K562 (cell line): ENCODE data around the gene NUTF2. TPM values are rescaled to one million over a fixed set of nuclear protein-coding genes. Genes with fewer than 3 reads are reported as not detected.

Experiments
- ARID2 ChIP-seq: fragments of 450-650 bp; IDR thresholded peaks from 2 replicates; pipeline ENCODE4 v1.6.1; 2017; ENCODE audit warnings: antibody characterized with exemption, mild to moderate bottlenecking
- BDP1 ChIP-seq: IDR thresholded peaks from 3 replicates; pipeline ENCODE4 v1.6.1; 2011; ENCODE audit not compliant: insufficient read length, insufficient read depth
- CBFA2T3 ChIP-seq: fragments of 450-650 bp; IDR thresholded peaks from 2 replicates; pipeline ENCODE4 v1.6.1; 2017
- DACH1 ChIP-seq: fragments of 450-650 bp; IDR thresholded peaks from 2 replicates; pipeline ENCODE4 v1.6.1; 2018; ENCODE audit not compliant: partially characterized antibody
- EGR1 ChIP-seq: fragments of 450-650 bp; conservative IDR thresholded peaks from 2 replicates; pipeline ENCODE4 v1.6.1; 2017; ENCODE audit warnings: mild to moderate bottlenecking
- FOXJ2 ChIP-seq: fragments of 200-800 bp; sonication (Bioruptor generic); IDR thresholded peaks from 2 replicates; pipeline ENCODE4 v1.6.1; 2016; ENCODE audit warnings: missing genetic modification characterization, missing compliant biosample characterization
- FUS ChIP-seq: fragments of 200-400 bp; formaldehyde crosslinking; optimal IDR thresholded peaks from 2 replicates; pipeline ENCODE3; 2017; ENCODE audit warnings: low read depth, low read length
- GTF2E2 ChIP-seq: fragments of 200-800 bp; sonication (Bioruptor generic); IDR thresholded peaks from 2 replicates; pipeline ENCODE4 v1.6.1; 2016; ENCODE audit warnings: missing genetic modification characterization, missing compliant biosample characterization
- MBD1 ChIP-seq: fragments of 250-450 bp; sonication (Bioruptor Pico); IDR thresholded peaks from 2 replicates; pipeline ENCODE4 v1.8.0; 2022; ENCODE audit warnings: inconsistent platforms
- PPARD ChIP-seq: fragments of 250-450 bp; sonication (Bioruptor Pico); IDR thresholded peaks from 2 replicates; pipeline ENCODE4 v1.8.0; 2022; ENCODE audit warnings: inconsistent platforms, mild to moderate bottlenecking, moderate library complexity
- PRPF4 ChIP-seq: fragments of 200-400 bp; formaldehyde crosslinking; IDR thresholded peaks from one replicate; pipeline ENCODE4 v1.6.1; 2017; ENCODE audit warnings: low read length, low read depth, mild to moderate bottlenecking; ENCODE audit not compliant: insufficient read depth, poor library complexity, severe bottlenecking
- RBBP5 ChIP-seq: fragments of 200-600 bp; sonication (generic); IDR thresholded peaks from 2 replicates; pipeline ENCODE4 v1.6.1; 2012; ENCODE audit warnings: borderline replicate concordance, mild to moderate bottlenecking, low read length, control low read depth, inconsistent platforms; ENCODE audit not compliant: insufficient read depth, poor library complexity, severe bottlenecking
- SAFB ChIP-seq: fragments of 200-400 bp; formaldehyde crosslinking; IDR thresholded peaks from 2 replicates; pipeline ENCODE4 v1.6.1; 2017; ENCODE audit warnings: low read depth, low read length, borderline replicate concordance
- SIN3A ChIP-seq, 2 experiments: fragments of 150-350 bp in 1 of 2; IDR thresholded peaks; 2 replicates each; pipeline ENCODE4 v1.6.1; 2011 to 2016; ENCODE audit warnings: borderline replicate concordance in 2 of 2, low read depth in 2 of 2, low read length in 2 of 2, mild to moderate bottlenecking in 2 of 2, moderate library complexity in 2 of 2; ENCODE audit not compliant: control insufficient read depth in 1 of 2
- SP1 ChIP-seq: sonication (generic); formaldehyde crosslinking; IDR thresholded peaks from 2 replicates; pipeline ENCODE4 v1.8.1; 2022; ENCODE audit warnings: mild to moderate bottlenecking, missing genetic modification reagents
- STAG1 ChIP-seq: sonication (generic); formaldehyde crosslinking; IDR thresholded peaks from 2 replicates; pipeline ENCODE4 v1.5.0; 2020; ENCODE audit warnings: missing genetic modification reagents, borderline replicate concordance
- WHSC1 ChIP-seq: IDR thresholded peaks from one replicate; pipeline ENCODE4 v1.6.1; 2012; ENCODE audit warnings: low read length, control low read depth, inconsistent platforms
- ZNF12 ChIP-seq: sonication (generic); formaldehyde crosslinking; IDR thresholded peaks from 2 replicates; pipeline ENCODE4 v1.4.0; 2020; ENCODE audit warnings: mild to moderate bottlenecking, missing genetic modification reagents
- ZNF124 ChIP-seq: sonication (generic); formaldehyde crosslinking; IDR thresholded peaks from 2 replicates; pipeline ENCODE4 v1.8.1; 2022; ENCODE audit warnings: missing genetic modification reagents
- ZNF133 ChIP-seq: fragments of 250-450 bp; sonication (Bioruptor Pico); IDR thresholded peaks from 2 replicates; pipeline ENCODE4 v1.4.0; 2020; ENCODE audit warnings: mild to moderate bottlenecking
- ZNF224 ChIP-seq: sonication (generic); formaldehyde crosslinking; IDR thresholded peaks from 2 replicates; pipeline ENCODE4 v1.8.0; 2022; ENCODE audit warnings: mild to moderate bottlenecking, missing genetic modification reagents
- ZNF436 ChIP-seq: fragments of 250-450, 450-650 bp; sonication (Bioruptor Pico); formaldehyde crosslinking; IDR thresholded peaks from 2 replicates; pipeline ENCODE4 v1.7.0; 2020; ENCODE audit warnings: mild to moderate bottlenecking
- ZNF583 ChIP-seq: fragments of 250-450 bp; sonication (Bioruptor Pico); IDR thresholded peaks from 2 replicates; pipeline ENCODE4 v1.4.0; 2020
- ZNF655 ChIP-seq: fragments of 250-450 bp; sonication (Bioruptor Pico); IDR thresholded peaks from 2 replicates; pipeline ENCODE4 v1.5.0; 2021
- ZNF76 ChIP-seq: fragments of 250-450 bp; sonication (Bioruptor Pico); IDR thresholded peaks from 2 replicates; pipeline ENCODE4 v1.4.0; 2020; ENCODE audit warnings: mild to moderate bottlenecking, moderate library complexity, borderline replicate concordance
- ZSCAN29 ChIP-seq: fragments of 450-650 bp; IDR thresholded peaks from 2 replicates; pipeline ENCODE4 v1.6.1; 2017
- polyA plus RNA-seq, 8 experiments: library from polyadenylated mRNA; depleted of rRNA in 4 of 8; stranded (reverse) in 5 of 8; unstranded in 3 of 8; fragments of >200 nt; fragmentation: Nextera tagmentation in 2 of 8; fragmentation: Illumina TruSeq in 1 of 8; extraction: Ambion mirVana in 2 of 8; extraction: Trizol in 1 of 8; gene quantifications; 2 replicates each; pipeline versions ENCODE4 v1.2.1 to v1.2.3, GENCODE V29; 2011 to 2014; ENCODE audit warnings: inconsistent platforms in 1 of 8, missing spikeins in 1 of 8
- total RNA-seq, 7 experiments: library from RNA; depleted of rRNA in 6 of 7; stranded (reverse); fragments of >200 nt in 6 of 7; fragmentation: Illumina TruSeq in 2 of 7; extraction: Trizol in 2 of 7; gene quantifications; 2 replicates each; pipeline versions ENCODE4 v1.2.1 to v1.2.3, GENCODE V29; 2011 to 2021; ENCODE audit warnings: low replicate concordance in 1 of 7
- TF ChIP-seq, protein P1 (sequence below): sonication (generic); formaldehyde crosslinking; IDR thresholded peaks from 2 replicates; pipeline ENCODE4 v1.8.0; 2022; ENCODE audit warnings: mild to moderate bottlenecking, missing genetic modification reagents

The NUTF2 gene
- total and polyA plus RNA-seq, 9 of the 15 experiments (the other 6 are each of a cell fraction or from before 2014, with no cell fraction given): 106 to 248 (median 147) TPM

GRCh38 chr16:67892899-67893742 is 46.4 kb downstream of the NUTF2 start, which contains the start of gene PSKH1 (continued):
- no peak for TF ChIP-seq FUS
- TF ChIP-seq ZNF124 (CRISPR knock-in tag): no peak
- no peak for TF ChIP-seq BDP1
- no peak for TF ChIP-seq ZNF76 (CRISPR knock-in tag)
- TF ChIP-seq WHSC1: no peak
- TF ChIP-seq SIN3A (IDR thresholded peaks at IDR 0.05; ENCODE audit: borderline replicate concordance in 2 of 2, control insufficient read depth in 1 of 2, low read depth in 2 of 2, low read length in 2 of 2): peak in 1 of 2 experiments; percentile 51; a peak in 1 of 4 replicates
- no peak for TF ChIP-seq ZNF655 (CRISPR knock-in tag)
- no peak for TF ChIP-seq ZSCAN29
- TF ChIP-seq GTF2E2: no peak
- peak; percentile 11; the same call in 1 of the 2 replicates for TF ChIP-seq ZNF583 (CRISPR knock-in tag)
- TF ChIP-seq CBFA2T3: no peak
- no peak for TF ChIP-seq ZNF12 (CRISPR knock-in tag)
- no peak for TF ChIP-seq ZNF436 (CRISPR knock-in tag)
- TF ChIP-seq, protein P1, sequence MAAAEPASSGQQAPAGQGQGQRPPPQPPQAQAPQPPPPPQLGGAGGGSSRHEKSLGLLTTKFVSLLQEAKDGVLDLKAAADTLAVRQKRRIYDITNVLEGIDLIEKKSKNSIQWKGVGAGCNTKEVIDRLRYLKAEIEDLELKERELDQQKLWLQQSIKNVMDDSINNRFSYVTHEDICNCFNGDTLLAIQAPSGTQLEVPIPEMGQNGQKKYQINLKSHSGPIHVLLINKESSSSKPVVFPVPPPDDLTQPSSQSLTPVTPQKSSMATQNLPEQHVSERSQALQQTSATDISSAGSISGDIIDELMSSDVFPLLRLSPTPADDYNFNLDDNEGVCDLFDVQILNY (CRISPR knock-in tag): no peak
- no peak for TF ChIP-seq ZNF224 (CRISPR knock-in tag)
- TF ChIP-seq RBBP5: peak; percentile 98
- TF ChIP-seq STAG1 (CRISPR knock-in tag): no peak
- TF ChIP-seq ZNF133: no peak
- TF ChIP-seq FOXJ2 (tag): no peak
- peak; percentile 25; the same call in 1 of the 2 replicates for TF ChIP-seq EGR1
- TF ChIP-seq PRPF4: no peak
- TF ChIP-seq SAFB: no peak
- no peak for TF ChIP-seq PPARD
- no peak for TF ChIP-seq ARID2
- TF ChIP-seq SP1: peak; percentile 57
- TF ChIP-seq DACH1: no peak
- no peak for TF ChIP-seq MBD1 (CRISPR knock-in tag)
